ENCODE results near the gene BCORL1. TPM values are rescaled to one million over a fixed set of nuclear protein-coding genes. Genes with fewer than 3 reads are reported as not detected.

BCORL1 gene
- total and polyA plus RNA-seq, 2 of the 8 experiments (the other 6 are each of a cell fraction or from before 2014, with no cell fraction given): 1.4 to 6.2 TPM

GRCh38 chrX:130002541-130002940, 20.1 kb downstream of the BCORL1 start:
- Histone ChIP-seq H2BK120ac (replicated peaks; ENCODE audit: low read depth, low read length) (no peak overlapping the region), H4K5ac (ENCODE audit: insufficient read length, low read depth, low read length) (no peak overlapping the region), H3K36me3 (ENCODE audit: control insufficient read depth in 2 of 4, insufficient read depth in 4 of 4, low read length in 3 of 4) (no peaks in the 10 kb centered on the region), H3K18ac (ENCODE audit: extremely low read depth, low read length) (no peak overlapping the region), H2AK5ac (ENCODE audit: low read depth, low read length) (no peak overlapping the region), H3K4me2 (ENCODE audit: insufficient read depth in 1 of 2, low read depth in 2 of 2, low read length in 2 of 2) (no peak overlapping the region), H2BK15ac (ENCODE audit: low read length) (no peak overlapping the region), H3K9me3 (ENCODE audit: insufficient read depth in 2 of 2, low read depth in 1 of 2, low read length in 1 of 2) (no peaks in the 10 kb centered on the region), H2BK5ac (ENCODE audit: low read depth, low read length) (no peak overlapping the region), H3K23me2 (ENCODE audit: low read depth, low read length) (no peaks in the 10 kb centered on the region), H3K4me3 (ENCODE audit: extremely low read depth in 1 of 4, insufficient read depth in 2 of 4, low read depth in 3 of 4, low read length in 4 of 4) (no peak overlapping the region), H3K14ac (ENCODE audit: insufficient read length) (no peak overlapping the region), H3K9ac (replicated peaks in 1 of 4; ENCODE audit: extremely low read depth in 1 of 4, low read depth in 3 of 4, low read length in 3 of 4) (no peak overlapping the region), H3K23ac (ENCODE audit: insufficient read length) (no peak overlapping the region), H3K27me3 (replicated peaks in 1 of 4; ENCODE audit: control insufficient read depth in 3 of 4, extremely low read depth in 1 of 4, insufficient read depth in 3 of 4, low read length in 3 of 4) (no peaks in the 10 kb centered on the region), H4K8ac (ENCODE audit: extremely low read depth, insufficient read depth, low read length) (no peak overlapping the region), H3K56ac (replicated peaks; ENCODE audit: insufficient read length, low read depth, low read length) (no peak overlapping the region), H3K79me1 (ENCODE audit: low read depth, low read length) (no peaks in the 10 kb centered on the region), H2BK12ac (ENCODE audit: low read depth, low read length) (no peak overlapping the region), H3K4me1 (replicated peaks in 1 of 4; ENCODE audit: control insufficient read depth in 3 of 4, insufficient read depth in 4 of 4, low read length in 3 of 4) (no peaks in the 10 kb centered on the region), H3K27ac (ENCODE audit: low read depth, low read length) (no peak overlapping the region), H4K91ac (replicated peaks; ENCODE audit: insufficient read length, low read length) (no peak overlapping the region), H4K20me1 (replicated peaks in 1 of 2; ENCODE audit: control insufficient read depth in 1 of 2, insufficient read depth in 2 of 2, low read length in 2 of 2) (no peaks in the 10 kb centered on the region), H3K79me2 (ENCODE audit: control insufficient read depth in 1 of 2, insufficient read depth in 2 of 2, low read length in 2 of 2) (no peaks in the 10 kb centered on the region), H3K4ac (replicated peaks; ENCODE audit: insufficient read length, low read depth, low read length) (no peak overlapping the region), H2AFZ (ENCODE audit: low read length) (no peak overlapping the region), H2BK20ac (ENCODE audit: low read length) (no peak overlapping the region)
- TF ChIP-seq TBP (IDR thresholded peaks at IDR 0.05; ENCODE audit: low read depth, low read length) (no peak), BCL11A (IDR thresholded peaks at IDR 0.05; ENCODE audit: low read depth in 2 of 2, low read length in 2 of 2) (no peak), TCF12 (IDR thresholded peaks at IDR 0.05; ENCODE audit: low read depth, low read length) (no peak), GABPA (IDR thresholded peaks at IDR 0.05; ENCODE audit: borderline replicate concordance, insufficient read depth, low read length) (no peak), KDM1A (IDR thresholded peaks at IDR 0.05; ENCODE audit: borderline replicate concordance, low read length) (no peak), MAFK (IDR thresholded peaks at IDR 0.05; ENCODE audit: low read depth, low read length) (no peak), NRF1 (IDR thresholded peaks at IDR 0.05; ENCODE audit: low read depth, low read length) (no peak)
- CTCF ChIA-PET (ENCODE audit: partially characterized antibody): interaction anchor here (0.5 to 1.3 kb wide), 4 partner anchors 11 to 72 kb away, joined by 3 to 5 read pairs (median 3); no protein-coding TSS in a partner anchor
- FAIRE-seq (no peak), DNase-seq (ENCODE audit: low read depth in 1 of 2, low spot score in 2 of 2) (no peak)
- WGBS, 2 experiments (ENCODE audit: extremely low coverage in 1 of 2, insufficient coverage in 1 of 2, insufficient read length in 1 of 2, insufficient replicate concordance in 2 of 2, low coverage in 1 of 2, low lambda C conversion rate in 2 of 2, missing lambda C conversion rate in 1 of 2): 100% methylated on average over 1 of the region's 1 CpG; no CpG with 5 or more reads in 1 of the 2 experiments
- POLR2A ChIA-PET (ENCODE audit: partially characterized antibody): no interaction called here
